SK-N-SH (cell line): ENCODE measurements around the gene BAIAP3. TPM values are rescaled to one million over a fixed set of nuclear protein-coding genes. Genes with fewer than 3 reads are reported as not detected.
"Not testable (repeated sequence)": the region's sequence is repeated elsewhere in the genome, so short reads cannot be mapped to it uniquely, and the experiment has no call there.

ENCODE experiments used
- CTCF ChIA-PET: fragments of 300-600, 350-600 bp; formaldehyde crosslinking; extraction: SDS; loops from one replicate; lab custom pipeline; 2021; lab: Yijun Ruan, JAX
- POLR2A ChIA-PET: fragments of 350-600 bp; sonication (Branson Sonifier 250); formaldehyde crosslinking; extraction: SDS; loops from one replicate; lab custom pipeline; 2020; ENCODE audit warnings: antibody characterized with exemption, inconsistent platforms; lab: Yijun Ruan, JAX
- DNase-seq: peaks from one replicate; pipeline ENCODE4 v3.0.0; 2012
- H2AFZ ChIP-seq: fragments of 200-600 bp; sonication (generic); 2 replicates; pipeline ENCODE4 v1.8.1; 2016; ENCODE audit warnings: antibody characterized with exemption, mild to moderate bottlenecking, low read depth
- H3F3A ChIP-seq: fragments of 200-600 bp; sonication (generic); replicated peaks from 2 replicates; pipeline ENCODE3; 2016; ENCODE audit warnings: antibody characterized with exemption, mild to moderate bottlenecking; ENCODE audit not compliant: insufficient read depth
- H3K27ac ChIP-seq, 2 experiments: fragments of 200-500 bp in 1 of 2; fragments of 200-600 bp in 1 of 2; sonication (Bioruptor generic) in 1 of 2; sonication (generic), shearing (Covaris generic) in 1 of 2; 2 replicates each; pipeline versions ENCODE4 v1.5.1 to v1.6.1; 2014 to 2016; ENCODE audit warnings: low read depth in 2 of 2, inconsistent platforms in 1 of 2, low read length in 1 of 2, mild to moderate bottlenecking in 1 of 2, mixed read lengths in 1 of 2
- H3K27me3 ChIP-seq: fragments of 200-600 bp; sonication (generic), shearing (Covaris generic); 2 replicates; pipeline ENCODE4 v1.6.1; 2016; ENCODE audit warnings: mixed run types; ENCODE audit not compliant: insufficient read depth
- H3K36me3 ChIP-seq, 2 experiments: fragments of 200-500 bp in 1 of 2; fragments of 200-600 bp in 1 of 2; sonication (Bioruptor generic) in 1 of 2; sonication (generic) in 1 of 2; replicated peaks in 1 of 2; 2 replicates each; pipeline versions ENCODE3 to v1.5.1; 2014 to 2016; ENCODE audit warnings: low read length in 1 of 2, mild to moderate bottlenecking in 1 of 2; ENCODE audit not compliant: insufficient read depth in 2 of 2, control insufficient read depth in 1 of 2
- H3K4me1 ChIP-seq, 2 experiments: fragments of 200-500 bp in 1 of 2; fragments of 200-600 bp in 1 of 2; sonication (Bioruptor generic) in 1 of 2; sonication (generic), shearing (Covaris generic) in 1 of 2; 2 replicates each; pipeline versions ENCODE4 v1.5.1 to v1.6.1; 2014 to 2016; ENCODE audit warnings: low read depth in 1 of 2, low read length in 1 of 2, mixed run types in 1 of 2; ENCODE audit not compliant: insufficient read depth in 2 of 2, control insufficient read depth in 1 of 2
- H3K4me2 ChIP-seq: fragments of 200-600 bp; sonication (generic), shearing (Covaris generic); 2 replicates; pipeline ENCODE4 v1.6.1; 2017; ENCODE audit warnings: mixed run types
- H3K4me3 ChIP-seq, 2 experiments: fragments of 200-500 bp in 1 of 2; fragments of 200-600 bp in 1 of 2; sonication (Bioruptor generic) in 1 of 2; sonication (generic), shearing (Covaris generic) in 1 of 2; 2 replicates each; pipeline versions ENCODE4 v1.5.1 to v1.8.1; 2014 to 2016; ENCODE audit warnings: low read depth in 2 of 2, inconsistent platforms in 1 of 2, low read length in 1 of 2, mild to moderate bottlenecking in 1 of 2, mixed read lengths in 1 of 2, moderate library complexity in 1 of 2
- H3K79me2 ChIP-seq: fragments of 200-600 bp; sonication (generic); 2 replicates; pipeline ENCODE4 v1.8.1; 2017; ENCODE audit warnings: mild to moderate bottlenecking; ENCODE audit not compliant: insufficient read depth
- H3K9ac ChIP-seq: fragments of 200-600 bp; sonication (generic); 2 replicates; pipeline ENCODE4 v1.6.1; 2017; ENCODE audit warnings: mixed run types
- H3K9me2 ChIP-seq: fragments of 200-600 bp; sonication (generic); 2 replicates; pipeline ENCODE4 v1.6.1; 2017; ENCODE audit warnings: mixed run types
- H3K9me3 ChIP-seq: fragments of 200-600 bp; sonication (generic); 2 replicates; pipeline ENCODE4 v1.6.1; 2017; ENCODE audit warnings: mixed run types, mild to moderate bottlenecking, moderate library complexity
- H4K20me1 ChIP-seq: fragments of 200-600 bp; sonication (generic); 2 replicates; pipeline ENCODE4 v1.6.1; 2017; ENCODE audit warnings: mild to moderate bottlenecking, mixed run types; ENCODE audit not compliant: insufficient read depth
- MXI1 ChIP-seq: IDR thresholded peaks from 2 replicates; pipeline ENCODE4 v1.6.1; 2012; ENCODE audit warnings: mild to moderate bottlenecking, low read depth, low read length, improper control_type of control experiment
- RCOR1 ChIP-seq: fragments of 150-350 bp; IDR thresholded peaks from 2 replicates; pipeline ENCODE4 v1.6.1; 2017; ENCODE audit warnings: antibody characterized with exemption, low read length
- SMC3 ChIP-seq: IDR thresholded peaks from 2 replicates; pipeline ENCODE4 v1.6.1; 2012; ENCODE audit warnings: low read depth, low read length, improper control_type of control experiment
- YY1 ChIP-seq: IDR thresholded peaks from 2 replicates; pipeline ENCODE4 v1.4.0; 2012; ENCODE audit warnings: low read depth, mild to moderate bottlenecking
- WGBS: methylation state at CpG from one replicate; pipeline ENCODE4 v1.1.6; 2017; ENCODE audit warnings: low lambda C conversion rate; 5-methylcytosine and 5-hydroxymethylcytosine counted together
- polyA plus RNA-seq, 3 experiments: library from polyadenylated mRNA; depleted of rRNA; stranded (reverse); fragments of >200 nt; gene quantifications; 2 replicates each; pipeline ENCODE4 v1.2.3, GENCODE V29; 2012
- TF ChIP-seq, protein P1 (sequence below): IDR thresholded peaks from 2 replicates; pipeline ENCODE4; 2012
- TF ChIP-seq, protein P2 (sequence below): fragments of 150-350 bp; IDR thresholded peaks from 2 replicates; pipeline ENCODE4 v1.6.1; 2017; ENCODE audit warnings: antibody characterized with exemption, low read length, low read depth, borderline replicate concordance
- TF ChIP-seq, protein P3 (sequence below): fragments of 200-600 bp; sonication (generic); IDR thresholded peaks from 2 replicates; pipeline ENCODE4 v1.6.1; 2017; ENCODE audit warnings: antibody characterized with exemption, mild to moderate bottlenecking, moderate library complexity

BAIAP3 gene
- polyA plus RNA-seq, 1 of the 3 experiments (the other 2 are of a cell fraction) = 1.1 TPM

DNA sequence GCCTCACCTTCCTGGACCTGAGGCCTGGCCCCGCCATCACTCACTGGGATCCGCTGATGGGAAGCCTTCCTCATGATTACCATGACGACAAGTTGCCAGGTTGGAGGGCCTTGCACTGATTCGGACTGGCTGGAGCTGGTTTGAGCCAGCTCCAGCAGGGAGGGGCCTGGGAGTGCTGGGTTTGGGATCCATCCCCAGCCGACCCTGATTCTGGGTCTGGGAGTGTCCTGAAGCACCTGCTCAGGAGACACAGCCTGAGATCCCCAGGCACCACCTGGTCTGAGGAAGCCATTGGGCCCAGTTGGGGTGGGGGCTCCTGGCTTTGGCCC, 5.9 kb upstream of the BAIAP3 start (continued):
- TF ChIP-seq, protein P1, sequence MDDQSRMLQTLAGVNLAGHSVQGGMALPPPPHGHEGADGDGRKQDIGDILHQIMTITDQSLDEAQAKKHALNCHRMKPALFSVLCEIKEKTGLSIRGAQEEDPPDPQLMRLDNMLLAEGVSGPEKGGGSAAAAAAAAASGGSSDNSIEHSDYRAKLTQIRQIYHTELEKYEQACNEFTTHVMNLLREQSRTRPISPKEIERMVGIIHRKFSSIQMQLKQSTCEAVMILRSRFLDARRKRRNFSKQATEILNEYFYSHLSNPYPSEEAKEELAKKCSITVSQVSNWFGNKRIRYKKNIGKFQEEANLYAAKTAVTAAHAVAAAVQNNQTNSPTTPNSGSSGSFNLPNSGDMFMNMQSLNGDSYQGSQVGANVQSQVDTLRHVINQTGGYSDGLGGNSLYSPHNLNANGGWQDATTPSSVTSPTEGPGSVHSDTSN = no peak
- TF ChIP-seq YY1 (no peak), MXI1 (no peak), RCOR1 (no peak)
- TF ChIP-seq, protein P2, sequence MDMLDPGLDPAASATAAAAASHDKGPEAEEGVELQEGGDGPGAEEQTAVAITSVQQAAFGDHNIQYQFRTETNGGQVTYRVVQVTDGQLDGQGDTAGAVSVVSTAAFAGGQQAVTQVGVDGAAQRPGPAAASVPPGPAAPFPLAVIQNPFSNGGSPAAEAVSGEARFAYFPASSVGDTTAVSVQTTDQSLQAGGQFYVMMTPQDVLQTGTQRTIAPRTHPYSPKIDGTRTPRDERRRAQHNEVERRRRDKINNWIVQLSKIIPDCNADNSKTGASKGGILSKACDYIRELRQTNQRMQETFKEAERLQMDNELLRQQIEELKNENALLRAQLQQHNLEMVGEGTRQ = no peak

DNA sequence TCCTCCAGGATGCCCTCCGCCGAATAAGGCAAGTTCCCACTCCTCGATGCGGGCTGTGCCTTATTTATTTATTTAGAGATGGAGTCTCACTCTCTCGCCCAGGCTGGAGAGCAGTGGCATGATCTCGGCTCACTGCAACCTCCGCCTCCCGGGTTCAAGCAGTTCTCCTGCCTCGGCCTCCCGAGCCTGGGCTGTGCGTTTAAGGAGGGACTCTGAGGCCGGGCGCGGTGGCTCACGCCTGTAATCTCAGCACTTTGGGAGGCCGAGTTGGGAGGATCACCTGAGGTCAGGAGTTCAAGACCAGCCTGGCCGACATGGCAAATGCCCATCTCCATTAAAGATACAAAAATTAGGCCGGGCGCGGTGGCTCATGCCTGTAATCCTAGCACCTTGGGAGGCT, 5.3 kb upstream of the BAIAP3 start:
- H3K79me2 ChIP-seq, H3K9ac ChIP-seq, H3K4me3 ChIP-seq, H3K9me2 ChIP-seq, H3K9me3 ChIP-seq, H3K27ac ChIP-seq, DNase-seq, POLR2A ChIA-PET, H3F3A ChIP-seq, H2AFZ ChIP-seq, H3K4me2 ChIP-seq: not testable (repeated sequence)
- CTCF ChIA-PET = interaction anchor here (2.4 kb wide), 1 partner anchor 9 kb away, joined by 14 read pairs; no protein-coding TSS in a partner anchor
- H4K20me1 ChIP-seq = peaks cover 17% of the 10 kb centered on the region; the same call in 1 of the 2 replicates
- H3K4me1 ChIP-seq = peaks cover 0 to 14% of the 10 kb centered on the region in 2 experiments; a peak in 1 of 4 replicates
- peaks cover 0 to 21% of the 10 kb centered on the region in 2 experiments for H3K36me3 ChIP-seq
- peaks cover 19% of the 10 kb centered on the region for H3K27me3 ChIP-seq
- 94% methylated on average over 19 of the region's 20 CpGs for WGBS

DNA sequence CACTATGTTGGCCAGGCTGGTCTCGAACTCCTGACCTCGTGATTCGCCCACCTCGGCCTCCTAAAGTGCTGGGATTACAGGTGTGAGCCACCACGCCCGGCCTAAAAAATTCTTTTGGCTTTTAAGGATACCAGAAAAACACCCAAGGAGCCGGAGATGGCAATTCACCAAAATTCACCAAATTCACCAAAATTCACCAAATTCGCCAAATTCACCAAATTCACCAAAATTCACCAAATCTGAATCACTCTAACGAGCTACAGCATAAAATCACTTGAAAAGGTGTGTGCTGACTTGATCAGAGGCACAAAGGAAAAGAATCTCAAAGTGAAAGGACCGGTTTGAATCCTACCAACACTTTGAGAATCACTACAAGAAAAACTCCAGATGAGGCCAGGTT, 4.5 kb upstream of the BAIAP3 start:
- not testable (repeated sequence) for H3K9me3 ChIP-seq, H3F3A ChIP-seq
- CTCF ChIA-PET = interaction anchor here (2.0 kb wide), 1 partner anchor 14 kb away, joined by 5 read pairs; no protein-coding TSS in a partner anchor

DNA sequence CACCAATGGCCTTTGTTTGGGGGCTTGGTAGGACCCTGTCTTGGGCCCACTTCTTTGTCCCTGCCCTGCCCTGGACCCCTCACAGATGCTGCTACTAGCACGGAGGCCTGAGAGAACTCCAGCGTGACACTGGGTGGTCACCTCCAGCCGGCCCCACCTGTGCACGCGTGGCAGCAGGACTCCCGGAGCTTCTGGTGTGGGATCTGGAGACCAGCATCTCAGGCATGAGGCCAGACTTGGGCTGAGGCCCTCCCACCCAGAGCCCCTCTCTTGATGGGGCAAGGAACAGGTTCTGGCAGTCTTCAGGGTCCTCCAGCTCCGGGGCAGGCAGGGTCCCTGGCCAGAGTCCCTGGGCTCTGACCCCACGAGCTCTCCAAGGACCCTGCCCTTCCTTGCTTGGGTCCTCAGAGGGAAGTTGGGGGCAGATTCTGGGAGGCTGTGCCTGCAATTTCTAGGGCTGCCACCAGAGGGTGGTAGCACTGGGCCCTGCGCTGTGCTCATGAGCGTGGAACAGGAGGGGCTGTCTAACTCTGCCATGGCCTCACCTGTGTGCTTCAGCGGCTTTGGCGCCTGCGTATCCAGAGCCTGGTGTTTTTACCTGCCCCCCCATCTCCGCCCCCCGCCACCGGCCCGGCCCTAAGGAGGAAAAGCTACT, 3.1 kb upstream of the BAIAP3 start:
- Histone ChIP-seq H3K4me3 (no peak overlapping the region), H3K27me3 (peaks cover 40% of the 10 kb centered on the region)
- TF ChIP-seq SMC3 = no peak
- TF ChIP-seq, protein P3, sequence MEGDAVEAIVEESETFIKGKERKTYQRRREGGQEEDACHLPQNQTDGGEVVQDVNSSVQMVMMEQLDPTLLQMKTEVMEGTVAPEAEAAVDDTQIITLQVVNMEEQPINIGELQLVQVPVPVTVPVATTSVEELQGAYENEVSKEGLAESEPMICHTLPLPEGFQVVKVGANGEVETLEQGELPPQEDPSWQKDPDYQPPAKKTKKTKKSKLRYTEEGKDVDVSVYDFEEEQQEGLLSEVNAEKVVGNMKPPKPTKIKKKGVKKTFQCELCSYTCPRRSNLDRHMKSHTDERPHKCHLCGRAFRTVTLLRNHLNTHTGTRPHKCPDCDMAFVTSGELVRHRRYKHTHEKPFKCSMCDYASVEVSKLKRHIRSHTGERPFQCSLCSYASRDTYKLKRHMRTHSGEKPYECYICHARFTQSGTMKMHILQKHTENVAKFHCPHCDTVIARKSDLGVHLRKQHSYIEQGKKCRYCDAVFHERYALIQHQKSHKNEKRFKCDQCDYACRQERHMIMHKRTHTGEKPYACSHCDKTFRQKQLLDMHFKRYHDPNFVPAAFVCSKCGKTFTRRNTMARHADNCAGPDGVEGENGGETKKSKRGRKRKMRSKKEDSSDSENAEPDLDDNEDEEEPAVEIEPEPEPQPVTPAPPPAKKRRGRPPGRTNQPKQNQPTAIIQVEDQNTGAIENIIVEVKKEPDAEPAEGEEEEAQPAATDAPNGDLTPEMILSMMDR = peak; percentile 45
- TF ChIP-seq, all 33 proteins: peak for 1
- 78% methylated on average over 9 of the region's 17 CpGs for WGBS
- H3K79me2 ChIP-seq = no peaks in the 10 kb centered on the region
- H3K27ac ChIP-seq = no peak overlapping the region
- no peak overlapping the region for H3K4me2 ChIP-seq
- no peaks in the 10 kb centered on the region for H3K9me3 ChIP-seq
- ChIA-PET CTCF (interaction anchor here (0.6 to 2.7 kb wide), 4 partner anchors 12 to 208 kb away, joined by 3 to 7 read pairs (median 4); no protein-coding TSS in a partner anchor), POLR2A (no interaction called here)
- no peak overlapping the region for H3K9ac ChIP-seq
- H3K4me1 ChIP-seq = peaks cover 0 to 18% of the 10 kb centered on the region in 2 experiments; a peak in 1 of 4 replicates
- no peak for DNase-seq
- peaks cover 0 to 2% of the 10 kb centered on the region in 2 experiments for H3K36me3 ChIP-seq
- no peak overlapping the region for H2AFZ ChIP-seq
- H3F3A ChIP-seq = no peaks in the 10 kb centered on the region
- peaks cover 12% of the 10 kb centered on the region; the same call in 1 of the 2 replicates for H4K20me1 ChIP-seq
- H3K9me2 ChIP-seq = no peaks in the 10 kb centered on the region

More for the DNA sequence above, 4.5 kb upstream of the BAIAP3 start:
- H3K9ac ChIP-seq, H3K4me3 ChIP-seq, H3K9me2 ChIP-seq, H2AFZ ChIP-seq, H3K4me2 ChIP-seq, H3K27ac ChIP-seq, DNase-seq, POLR2A ChIA-PET, H3K79me2 ChIP-seq: not testable (repeated sequence)
- Histone ChIP-seq H3K4me1 (peaks cover 0 to 15% of the 10 kb centered on the region in 2 experiments; a peak in 1 of 4 replicates), H3K27me3 (peaks cover 26% of the 10 kb centered on the region), H3K36me3 (peaks cover 0 to 16% of the 10 kb centered on the region in 2 experiments), H4K20me1 (peaks cover 17% of the 10 kb centered on the region; the same call in 1 of the 2 replicates)
- WGBS = 90% methylated on average over 10 of the region's 10 CpGs
